ENCODE data around the gene TAAR1. TPM values are rescaled to one million over a fixed set of nuclear protein-coding genes. Genes with fewer than 3 reads are reported as not detected.
"Not testable (repeated sequence)": the region's sequence is repeated elsewhere in the genome, so short reads cannot be mapped to it uniquely, and the experiment has no call there.

TAAR1 gene, protein sequence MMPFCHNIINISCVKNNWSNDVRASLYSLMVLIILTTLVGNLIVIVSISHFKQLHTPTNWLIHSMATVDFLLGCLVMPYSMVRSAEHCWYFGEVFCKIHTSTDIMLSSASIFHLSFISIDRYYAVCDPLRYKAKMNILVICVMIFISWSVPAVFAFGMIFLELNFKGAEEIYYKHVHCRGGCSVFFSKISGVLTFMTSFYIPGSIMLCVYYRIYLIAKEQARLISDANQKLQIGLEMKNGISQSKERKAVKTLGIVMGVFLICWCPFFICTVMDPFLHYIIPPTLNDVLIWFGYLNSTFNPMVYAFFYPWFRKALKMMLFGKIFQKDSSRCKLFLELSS
- not detected in 2 replicates for total RNA-seq (2014; rRNA removed; shearing (Covaris generic))
- polyA plus RNA-seq (2016; fragmentation: Nextera tagmentation; extraction: Ambion mirVana) = not detected in 2 replicates

- peaks cover 4% of the 10 kb centered on the region; the same call in 1 of the 2 replicates for H3K27me3 ChIP-seq (replicated peaks; ENCODE audit: insufficient read depth)
These were observed at the start of gene TAAR1 for GRCh38 chr6:132659082-132659481. Gene TAAR1 (minus strand): TSS chr6:132659182. CDS start chr6:132646003, 13,179 bp downstream.

DNA sequence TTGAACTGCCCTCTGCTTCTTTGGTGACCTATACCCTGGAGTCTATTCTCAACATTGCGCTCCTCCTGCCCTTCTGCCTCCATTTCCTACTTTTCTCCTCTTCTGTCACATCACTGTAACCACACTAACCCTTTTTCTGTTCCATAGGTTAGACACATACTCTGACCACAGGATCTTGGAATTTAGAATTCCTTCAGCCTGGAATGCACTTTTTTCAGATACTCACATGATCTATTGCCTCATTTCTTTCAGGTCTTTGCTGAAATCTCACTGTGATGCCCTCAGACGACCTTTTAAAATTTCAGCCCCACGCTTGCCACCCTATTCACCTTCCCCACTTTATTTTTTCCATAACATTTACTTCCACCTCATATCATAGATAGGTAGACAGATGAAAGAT is 49.8 kb upstream of the TAAR1 start:
- no peak for DNase-seq
- no peak overlapping the region for H3K27ac ChIP-seq
- in situ Hi-C loops (cut with MboI) = no loop called here

More at GRCh38 chr6:132659082-132659481, at the start of gene TAAR1:
- Histone ChIP-seq H2AFZ (peak within 1 kb of the TSS; percentile 18; the same call in 1 of the 2 replicates), H3K9ac (no peak within 1 kb of the TSS), H3K4me1 (ENCODE audit: insufficient read depth) (no peaks in the 10 kb centered on the region), H3K36me3 (ENCODE audit: low read depth) (no peaks in the 10 kb centered on the region), H3K9me3 (ENCODE audit: low read depth) (no peaks in the 10 kb centered on the region), H3K27ac (no peak within 1 kb of the TSS), H3K79me2 (ENCODE audit: insufficient read depth) (no peaks in the 10 kb centered on the region), H4K20me1 (ENCODE audit: insufficient read depth) (no peaks in the 10 kb centered on the region), H3K4me3 (no peak within 1 kb of the TSS), H3F3A (ENCODE audit: insufficient read depth) (no peaks in the 10 kb centered on the region), H3K9me2 (ENCODE audit: insufficient read depth) (no peaks in the 10 kb centered on the region), H3K4me2 (ENCODE audit: unreplicated experiment) (no peak within 1 kb of the TSS)
- TF ChIP-seq EZH2 (IDR thresholded peaks at IDR 0.05; ENCODE audit: insufficient read depth, poor library complexity, severe bottlenecking) (no peak), EZH2phosphoT487 (IDR thresholded peaks at IDR 0.05; ENCODE audit: insufficient read depth, low read depth) (no peak)
- 59 to 61% methylated on average over 3 of the region's 3 CpGs for WGBS, 2 experiments (ENCODE audit: low coverage in 1 of 2, low lambda C conversion rate in 2 of 2, missing lambda C conversion rate in 2 of 2)
- DNase-seq = no peak
- in situ Hi-C loops (cut with MboI) = no loop called here

GRCh38 chr6:132708002-132708401 is 49.0 kb upstream of the TAAR1 start:
- no peaks in the 10 kb centered on the region for H4K20me1 ChIP-seq (ENCODE audit: insufficient read depth)
- no peaks in the 10 kb centered on the region for H3F3A ChIP-seq (ENCODE audit: insufficient read depth)
- H3K4me2 ChIP-seq (ENCODE audit: unreplicated experiment) = no peak overlapping the region
- H3K4me1 ChIP-seq (ENCODE audit: insufficient read depth) = peaks cover 17% of the 10 kb centered on the region
- H3K9me2 ChIP-seq (ENCODE audit: insufficient read depth) = no peaks in the 10 kb centered on the region
- H3K9me3 ChIP-seq (ENCODE audit: low read depth) = no peaks in the 10 kb centered on the region
- H3K36me3 ChIP-seq (ENCODE audit: low read depth) = no peaks in the 10 kb centered on the region
- DNase-seq = no peak
- H3K27ac ChIP-seq = no peak overlapping the region
- no peaks in the 10 kb centered on the region for H3K79me2 ChIP-seq (ENCODE audit: insufficient read depth)
- H3K4me3 ChIP-seq = no peak overlapping the region
- H3K27me3 ChIP-seq (replicated peaks; ENCODE audit: insufficient read depth) = no peaks in the 10 kb centered on the region
- H2AFZ ChIP-seq = no peak overlapping the region
- in situ Hi-C loops (cut with MboI) = no loop called here
- TF ChIP-seq EZH2 (IDR thresholded peaks at IDR 0.05; ENCODE audit: insufficient read depth, poor library complexity, severe bottlenecking) = no peak
- no peak for TF ChIP-seq EZH2phosphoT487 (IDR thresholded peaks at IDR 0.05; ENCODE audit: insufficient read depth, low read depth)
- H3K9ac ChIP-seq = no peak overlapping the region

More for the DNA sequence above, 49.8 kb upstream of the TAAR1 start:
- no peak overlapping the region for H3K4me3 ChIP-seq
- no peak overlapping the region for H3K4me2 ChIP-seq (ENCODE audit: unreplicated experiment)
- H3K9ac ChIP-seq = no peak overlapping the region
- 69 to 75% methylated on average over 3 of the region's 3 CpGs for WGBS, 2 experiments (ENCODE audit: low coverage in 1 of 2, low lambda C conversion rate in 2 of 2, missing lambda C conversion rate in 2 of 2)
- no peaks in the 10 kb centered on the region for H3K79me2 ChIP-seq (ENCODE audit: insufficient read depth)
- no peaks in the 10 kb centered on the region for H3F3A ChIP-seq (ENCODE audit: insufficient read depth)
- no peaks in the 10 kb centered on the region for H3K9me3 ChIP-seq (ENCODE audit: low read depth)
- no peaks in the 10 kb centered on the region for H3K27me3 ChIP-seq (replicated peaks; ENCODE audit: insufficient read depth)
- H4K20me1 ChIP-seq (ENCODE audit: insufficient read depth) = no peaks in the 10 kb centered on the region
- no peaks in the 10 kb centered on the region for H3K36me3 ChIP-seq (ENCODE audit: low read depth)
- H3K9me2 ChIP-seq (ENCODE audit: insufficient read depth) = no peaks in the 10 kb centered on the region
- TF ChIP-seq EZH2phosphoT487 (IDR thresholded peaks at IDR 0.05; ENCODE audit: insufficient read depth, low read depth) (no peak), EZH2 (IDR thresholded peaks at IDR 0.05; ENCODE audit: insufficient read depth, poor library complexity, severe bottlenecking) (no peak)
- H3K4me1 ChIP-seq (ENCODE audit: insufficient read depth) = peaks cover 21% of the 10 kb centered on the region
- H2AFZ ChIP-seq = no peak overlapping the region

DNA sequence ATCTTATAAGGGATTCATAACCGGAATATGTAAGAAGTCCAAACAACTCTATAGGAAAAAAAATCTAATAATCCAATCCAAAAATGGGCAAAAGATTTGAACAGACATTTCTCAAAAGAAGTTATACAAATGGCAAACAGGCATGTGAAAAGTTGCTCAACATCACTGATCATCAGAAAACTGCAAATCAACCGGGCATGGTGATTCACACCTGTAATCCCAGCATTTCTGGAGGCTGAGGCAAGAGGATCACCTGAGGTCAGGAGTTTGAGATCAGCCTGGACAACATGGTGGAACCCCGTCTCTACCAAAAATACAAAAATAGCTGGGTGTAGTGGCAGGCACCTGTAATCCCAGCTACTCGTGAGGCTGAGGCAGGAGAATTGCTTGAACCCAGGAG is 47.8 kb upstream of the TAAR1 start:
- H3K9me2 ChIP-seq (ENCODE audit: insufficient read depth); H3K9ac ChIP-seq; H3K4me2 ChIP-seq (ENCODE audit: unreplicated experiment); H3F3A ChIP-seq (ENCODE audit: insufficient read depth); H3K4me3 ChIP-seq; H4K20me1 ChIP-seq (ENCODE audit: insufficient read depth); in situ Hi-C loops (cut with MboI); H3K27me3 ChIP-seq (replicated peaks; ENCODE audit: insufficient read depth); H3K9me3 ChIP-seq (ENCODE audit: low read depth); H3K27ac ChIP-seq; H3K36me3 ChIP-seq (ENCODE audit: low read depth); H3K79me2 ChIP-seq (ENCODE audit: insufficient read depth); H2AFZ ChIP-seq; H3K4me1 ChIP-seq (ENCODE audit: insufficient read depth); DNase-seq: not testable (repeated sequence)
- WGBS, 2 experiments (ENCODE audit: low coverage in 1 of 2, low lambda C conversion rate in 2 of 2, missing lambda C conversion rate in 2 of 2) = 59 to 66% methylated on average over 4 of the region's 4 CpGs

DNA sequence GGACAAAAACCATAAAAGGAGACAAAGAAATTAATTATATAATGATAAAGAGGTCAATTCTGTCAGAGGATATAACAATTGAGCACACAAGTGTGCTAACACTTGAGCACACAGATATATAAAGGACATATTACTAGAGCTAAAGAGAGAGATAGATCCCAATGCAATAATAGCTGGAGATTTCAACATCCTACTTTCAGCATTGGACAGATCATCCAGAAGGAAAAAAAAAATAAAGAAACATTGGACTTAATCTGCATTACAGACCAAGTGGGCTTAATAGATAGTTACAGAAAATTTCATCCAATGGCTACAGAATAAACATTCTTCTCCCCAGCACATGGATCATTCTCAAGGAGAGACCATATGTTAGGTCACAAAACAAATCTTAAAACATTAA is 45.0 kb upstream of the TAAR1 start:
- Histone ChIP-seq H3K4me2 (ENCODE audit: unreplicated experiment) (no peak overlapping the region), H3K4me3 (no peak overlapping the region), H3K4me1 (ENCODE audit: insufficient read depth) (peaks cover 11% of the 10 kb centered on the region; the same call in 1 of the 2 replicates), H3K79me2 (ENCODE audit: insufficient read depth) (no peaks in the 10 kb centered on the region), H4K20me1 (ENCODE audit: insufficient read depth) (no peaks in the 10 kb centered on the region), H3K27ac (no peak overlapping the region), H3K36me3 (ENCODE audit: low read depth) (no peaks in the 10 kb centered on the region), H3K9ac (no peak overlapping the region), H3K27me3 (replicated peaks; ENCODE audit: insufficient read depth) (no peaks in the 10 kb centered on the region), H3K9me2 (ENCODE audit: insufficient read depth) (no peaks in the 10 kb centered on the region), H3K9me3 (ENCODE audit: low read depth) (no peaks in the 10 kb centered on the region), H2AFZ (no peak overlapping the region), H3F3A (ENCODE audit: insufficient read depth) (no peaks in the 10 kb centered on the region)
- in situ Hi-C loops (cut with MboI) = no loop called here
- no peak for DNase-seq
- TF ChIP-seq EZH2 (IDR thresholded peaks at IDR 0.05; ENCODE audit: insufficient read depth, poor library complexity, severe bottlenecking) = no peak
- TF ChIP-seq EZH2phosphoT487 (IDR thresholded peaks at IDR 0.05; ENCODE audit: insufficient read depth, low read depth) = no peak

Data from GM23248 (cell line).